ENCODE results near the gene OSMR. TPM values are rescaled to one million over a fixed set of nuclear protein-coding genes. Genes with fewer than 3 reads are reported as not detected.
"Not testable (repeated sequence)": the region's sequence is repeated elsewhere in the genome, so short reads cannot be mapped to it uniquely, and the experiment has no call there.

The OSMR gene
- total RNA-seq, 6 experiments from 2014 or later, result 28.1 to 36.6 (median 31.3) TPM

DNA sequence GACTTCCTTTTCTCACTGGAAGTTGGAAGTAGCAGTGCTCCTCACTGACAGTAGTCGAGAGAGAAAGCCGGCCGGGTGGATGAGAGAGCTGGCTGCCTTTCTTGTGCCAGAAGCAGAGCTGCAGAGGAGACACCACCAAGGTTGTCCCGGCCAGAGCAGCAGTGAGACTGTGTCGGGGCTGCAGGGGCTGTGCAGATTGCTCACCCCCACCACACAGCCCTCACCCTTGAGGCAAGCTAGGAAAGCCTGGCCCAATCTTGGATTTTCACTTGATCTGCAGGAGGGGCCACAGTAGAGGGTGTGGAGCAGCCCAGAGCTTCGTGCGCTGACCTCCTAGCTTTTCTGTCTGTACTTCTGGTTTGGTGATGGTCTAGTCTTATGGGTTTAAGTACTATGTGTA is 9.1 kb downstream of the OSMR start:
- peak overlapping the region; percentile 90 for H3K27ac Mint-ChIP-seq
- no peaks in the 10 kb centered on the region; the same call in 1 of the 2 replicates for H3K27me3 Mint-ChIP-seq (ENCODE audit: insufficient read depth)
- H3K36me3 Mint-ChIP-seq (ENCODE audit: low read depth), result peaks cover 66% of the 10 kb centered on the region
- no peak for DNase-seq
- TF ChIP-seq, protein P1, sequence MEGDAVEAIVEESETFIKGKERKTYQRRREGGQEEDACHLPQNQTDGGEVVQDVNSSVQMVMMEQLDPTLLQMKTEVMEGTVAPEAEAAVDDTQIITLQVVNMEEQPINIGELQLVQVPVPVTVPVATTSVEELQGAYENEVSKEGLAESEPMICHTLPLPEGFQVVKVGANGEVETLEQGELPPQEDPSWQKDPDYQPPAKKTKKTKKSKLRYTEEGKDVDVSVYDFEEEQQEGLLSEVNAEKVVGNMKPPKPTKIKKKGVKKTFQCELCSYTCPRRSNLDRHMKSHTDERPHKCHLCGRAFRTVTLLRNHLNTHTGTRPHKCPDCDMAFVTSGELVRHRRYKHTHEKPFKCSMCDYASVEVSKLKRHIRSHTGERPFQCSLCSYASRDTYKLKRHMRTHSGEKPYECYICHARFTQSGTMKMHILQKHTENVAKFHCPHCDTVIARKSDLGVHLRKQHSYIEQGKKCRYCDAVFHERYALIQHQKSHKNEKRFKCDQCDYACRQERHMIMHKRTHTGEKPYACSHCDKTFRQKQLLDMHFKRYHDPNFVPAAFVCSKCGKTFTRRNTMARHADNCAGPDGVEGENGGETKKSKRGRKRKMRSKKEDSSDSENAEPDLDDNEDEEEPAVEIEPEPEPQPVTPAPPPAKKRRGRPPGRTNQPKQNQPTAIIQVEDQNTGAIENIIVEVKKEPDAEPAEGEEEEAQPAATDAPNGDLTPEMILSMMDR (IDR thresholded peaks at IDR 0.05), result no peak
- peaks cover 22% of the 10 kb centered on the region for H3K9me3 Mint-ChIP-seq
- peaks cover 70% of the 10 kb centered on the region for H3K4me1 Mint-ChIP-seq (ENCODE audit: low read depth)
- H3K4me3 Mint-ChIP-seq, result peak overlapping the region; percentile 72

DNA sequence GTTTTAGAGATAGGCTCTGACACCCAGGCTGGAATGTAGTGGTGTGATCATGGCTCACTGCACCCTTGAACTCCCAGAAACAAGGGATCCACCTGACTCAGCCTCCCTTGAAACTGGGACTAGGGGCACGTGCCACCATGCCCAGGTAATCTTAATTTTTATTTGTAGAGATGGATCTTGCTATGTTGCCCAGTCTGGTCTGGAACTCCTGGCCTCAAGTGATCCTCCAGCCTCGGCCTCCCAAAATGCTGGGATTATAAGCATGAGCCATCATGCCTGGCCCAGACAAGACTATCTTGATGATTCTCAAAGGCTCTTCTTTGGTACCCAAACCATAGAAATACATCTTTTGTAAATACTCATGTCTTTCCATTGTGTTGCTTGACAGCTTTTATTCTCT is 10.8 kb downstream of the OSMR start:
- Mint-ChIP-seq H3K36me3 (ENCODE audit: low read depth) (peaks cover 58% of the 10 kb centered on the region), H3K27ac (no peak overlapping the region), H3K27me3 (ENCODE audit: insufficient read depth) (no peaks in the 10 kb centered on the region; the same call in 1 of the 2 replicates), H3K4me3 (no peak overlapping the region), H3K9me3 (peaks cover 28% of the 10 kb centered on the region), H3K4me1 (ENCODE audit: low read depth) (peaks cover 70% of the 10 kb centered on the region)
- no peak for DNase-seq
- TF ChIP-seq, protein P1 (IDR thresholded peaks at IDR 0.05), result no peak

DNA sequence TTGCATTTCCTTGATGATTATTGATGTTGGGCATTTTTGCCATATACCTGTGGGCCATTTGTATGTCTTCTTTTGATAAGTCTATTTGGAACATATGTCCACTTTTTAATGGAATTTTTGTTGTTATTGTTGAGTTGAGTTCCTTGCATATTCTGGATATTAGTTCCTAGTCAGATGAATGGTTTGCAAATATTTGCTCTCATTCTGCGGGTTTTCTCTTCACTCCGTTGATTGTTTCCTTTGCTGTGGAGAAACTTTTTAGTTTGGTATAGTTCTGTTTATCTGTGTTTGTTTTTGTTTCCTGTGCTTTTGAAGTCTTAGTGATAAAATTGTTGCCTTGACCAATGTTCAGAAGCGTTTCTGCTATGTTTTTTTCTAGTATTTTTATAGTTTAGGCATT is 13.0 kb downstream of the OSMR start:
- no peaks in the 10 kb centered on the region; the same call in 1 of the 2 replicates for H3K27me3 Mint-ChIP-seq (ENCODE audit: insufficient read depth)
- H3K4me3 Mint-ChIP-seq, result no peak overlapping the region
- DNase-seq, result no peak
- peaks cover 55% of the 10 kb centered on the region for H3K4me1 Mint-ChIP-seq (ENCODE audit: low read depth)
- H3K9me3 Mint-ChIP-seq, result peaks cover 28% of the 10 kb centered on the region
- H3K27ac Mint-ChIP-seq, result no peak overlapping the region
- TF ChIP-seq, protein P1 (IDR thresholded peaks at IDR 0.05), result no peak
- H3K36me3 Mint-ChIP-seq (ENCODE audit: low read depth), result peaks cover 50% of the 10 kb centered on the region

DNA sequence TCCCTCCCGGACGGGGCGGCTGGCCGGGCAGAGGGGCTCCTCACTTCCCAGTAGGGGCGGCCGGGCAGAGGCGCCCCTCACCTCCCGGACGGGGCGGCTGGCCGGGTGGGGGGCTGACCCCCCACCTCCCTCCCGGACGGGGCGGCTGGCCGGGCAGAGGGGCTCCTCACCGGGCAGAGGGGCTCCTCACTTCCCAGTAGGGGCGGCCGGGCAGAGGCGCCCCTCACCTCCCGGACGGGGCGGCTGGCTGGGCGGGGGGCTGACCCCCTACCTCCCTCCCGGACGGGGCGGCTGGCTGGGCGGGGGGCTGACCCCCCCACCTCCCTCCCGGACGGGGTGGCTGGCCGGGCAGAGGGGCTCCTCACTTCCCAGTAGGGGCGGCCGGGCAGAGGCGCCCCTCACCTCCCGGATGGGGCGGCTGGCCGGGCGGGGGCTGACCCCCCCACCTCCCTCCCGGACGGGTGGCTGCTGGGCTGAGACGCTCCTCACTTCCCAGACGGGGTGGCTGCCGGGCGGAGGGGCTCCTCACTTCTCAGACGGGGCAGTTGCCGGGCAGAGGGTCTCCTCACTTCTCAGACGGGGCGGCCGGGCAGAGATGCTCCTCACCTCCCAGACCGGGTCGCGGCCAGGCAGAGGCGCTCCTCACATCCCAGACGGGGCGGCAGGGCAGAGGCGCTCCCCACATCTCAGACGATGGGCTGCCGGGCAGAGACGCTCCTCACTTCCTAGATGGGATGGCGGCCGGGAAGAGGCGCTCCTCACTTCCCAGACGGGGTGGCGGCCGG is 16.4 kb downstream of the OSMR start:
- not testable (repeated sequence) for H3K4me3 Mint-ChIP-seq; DNase-seq; H3K27ac Mint-ChIP-seq; H3K27me3 Mint-ChIP-seq (ENCODE audit: insufficient read depth)
- Mint-ChIP-seq H3K36me3 (ENCODE audit: low read depth) (peaks cover 48% of the 10 kb centered on the region), H3K9me3 (peaks cover 43% of the 10 kb centered on the region), H3K4me1 (ENCODE audit: low read depth) (peaks cover 44% of the 10 kb centered on the region)

DNA sequence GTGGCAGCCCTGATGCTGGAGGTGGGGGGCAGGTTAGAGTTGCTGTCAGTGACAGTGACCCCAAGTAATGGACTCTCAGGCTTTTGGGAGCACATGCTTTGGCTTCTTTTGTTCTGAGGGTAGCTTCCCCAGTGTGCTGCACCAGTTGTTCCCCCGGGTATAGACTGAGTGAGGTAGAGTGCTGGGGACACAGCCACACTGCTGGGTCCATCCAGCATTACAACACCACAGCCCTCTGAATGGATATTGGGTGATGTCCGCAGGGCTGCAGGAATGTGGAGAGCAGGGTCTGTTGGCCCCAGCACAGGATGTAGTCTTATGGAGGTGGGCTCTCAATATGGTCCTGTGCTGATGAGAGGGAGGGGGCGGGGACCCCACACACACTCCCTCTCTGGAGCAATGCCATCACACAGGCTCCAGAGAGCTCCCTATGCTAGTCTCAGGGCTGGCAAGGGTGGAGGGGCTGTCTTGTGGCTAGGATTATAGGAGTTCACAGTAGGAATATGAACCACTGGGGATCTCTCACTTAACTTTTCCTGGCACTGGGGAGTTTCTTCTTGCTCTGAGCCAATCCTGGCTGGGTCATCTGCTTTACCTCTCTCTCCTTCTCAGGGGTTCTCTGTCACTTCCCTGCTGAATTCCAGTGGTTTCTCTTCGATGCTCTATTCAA is 20.7 kb downstream of the OSMR start:
- H3K27ac Mint-ChIP-seq, result peak overlapping the region; percentile 24; the same call in 1 of the 2 replicates

More for the DNA sequence above, 20.7 kb downstream of the OSMR start:
- peaks cover 58% of the 10 kb centered on the region for H3K4me1 Mint-ChIP-seq (ENCODE audit: low read depth)
- peaks cover 35% of the 10 kb centered on the region for H3K36me3 Mint-ChIP-seq (ENCODE audit: low read depth)
- TF ChIP-seq, protein P1 (IDR thresholded peaks at IDR 0.05), result no peak
- no peak overlapping the region for H3K4me3 Mint-ChIP-seq
- H3K9me3 Mint-ChIP-seq, result peaks cover 23% of the 10 kb centered on the region
- no peaks in the 10 kb centered on the region; the same call in 1 of the 2 replicates for H3K27me3 Mint-ChIP-seq (ENCODE audit: insufficient read depth)
- no peak for DNase-seq
